C1 segment of cervical spinal cord (tissue), 14 donors: Measurements from ENCODE around the gene DICER1.

ENCODE experiments used
- DNase-seq, 14 donors: peaks; one replicate each; lab custom pipeline; 2025; lab: John Stamatoyannopoulos, UW

Gene DICER1

GRCh38 chr14:95059126-95059525 is 98.2 kb downstream of the DICER1 start:
- DNase-seq: no peak

- no peak for DNase-seq
Observed at GRCh38 chr14:95058491-95058890, 98.8 kb downstream of the DICER1 start.

- DNase-seq: no peak
Observed at GRCh38 chr14:95057851-95058250, 99.5 kb downstream of the DICER1 start.

- DNase-seq: no peak
Observed at GRCh38 chr14:95057147-95057546, 100.2 kb downstream of the DICER1 start.

GRCh38 chr14:95056476-95056875 is 100.9 kb downstream of the DICER1 start:
- DNase-seq: no peak

- no peak for DNase-seq
Observed at GRCh38 chr14:95055318-95055717, 102.0 kb downstream of the DICER1 start.

DNA sequence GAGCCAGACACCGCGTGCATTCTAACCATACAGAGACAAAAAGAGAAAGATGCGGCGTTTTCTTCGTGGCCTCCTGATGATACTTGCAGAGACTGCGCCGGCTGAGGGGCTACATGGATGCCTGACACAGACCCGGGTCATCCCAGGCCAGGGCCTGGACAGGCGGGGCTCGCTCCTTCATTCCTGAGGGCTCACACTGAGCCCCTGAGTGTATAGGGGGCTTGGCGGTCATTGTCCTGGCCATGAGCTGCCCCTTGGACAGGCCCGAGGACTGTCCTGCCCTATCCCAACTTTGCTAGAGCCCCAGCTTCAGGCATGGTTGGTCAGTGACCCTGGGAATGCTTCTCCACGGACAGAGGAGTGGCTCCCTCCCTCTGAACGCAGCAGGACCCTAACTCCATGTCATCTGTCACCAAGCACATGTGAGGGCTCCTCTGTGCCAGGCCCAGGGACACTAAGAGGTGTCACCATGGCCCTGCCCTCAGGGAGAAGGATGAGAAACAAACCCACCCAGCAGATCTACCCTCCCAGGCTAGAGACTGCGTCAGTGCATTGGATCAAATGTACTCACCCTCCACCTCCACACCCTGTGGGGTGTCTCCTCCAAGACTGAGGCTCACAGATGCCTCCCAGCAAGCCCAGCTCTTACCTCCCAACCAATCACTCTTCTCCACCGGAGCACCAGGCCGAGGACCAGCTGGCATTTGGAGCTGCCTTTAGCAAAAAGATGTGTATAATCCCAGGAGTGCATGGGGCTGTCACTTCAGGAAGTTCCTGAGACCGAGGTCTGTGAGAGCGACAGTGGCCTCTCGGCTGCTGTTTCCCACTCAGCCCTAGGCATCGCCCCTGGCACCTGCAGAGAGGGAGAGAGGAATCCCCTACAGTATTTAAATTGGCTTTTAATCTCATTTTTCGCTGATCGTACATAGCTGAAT is 102.7 kb downstream of the DICER1 start:
- no peak for DNase-seq

DNA sequence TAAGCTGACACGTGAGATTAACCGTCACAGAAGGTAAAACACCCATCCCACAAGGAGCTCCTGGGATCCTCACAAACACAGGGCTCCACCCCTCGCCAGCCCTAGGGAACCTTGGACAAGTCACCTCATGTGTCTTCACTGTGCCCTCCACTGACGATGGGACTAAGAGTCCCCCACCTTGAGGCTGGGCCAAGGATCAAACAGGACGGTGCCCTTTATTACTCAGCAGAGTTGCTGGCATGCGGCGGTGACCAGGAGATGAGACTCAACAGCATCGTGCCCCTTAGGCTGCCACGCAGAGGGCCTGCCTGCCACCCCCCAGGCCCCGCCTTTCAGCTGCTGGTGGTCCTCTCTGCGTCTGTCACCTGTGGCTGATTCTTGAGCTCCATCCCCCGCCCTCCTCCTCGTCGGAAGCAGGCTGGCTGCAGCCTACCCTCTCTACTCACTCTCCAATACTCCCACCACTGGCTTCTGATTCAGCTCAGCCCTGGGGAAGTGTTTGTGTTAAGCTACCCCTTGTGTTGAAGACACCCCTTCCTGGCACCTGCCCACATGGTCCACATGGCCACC is 105.2 kb downstream of the DICER1 start:
- no peak for DNase-seq

GRCh38 chr14:95049952-95050351 is 107.4 kb downstream of the DICER1 start:
- no peak for DNase-seq

DNA sequence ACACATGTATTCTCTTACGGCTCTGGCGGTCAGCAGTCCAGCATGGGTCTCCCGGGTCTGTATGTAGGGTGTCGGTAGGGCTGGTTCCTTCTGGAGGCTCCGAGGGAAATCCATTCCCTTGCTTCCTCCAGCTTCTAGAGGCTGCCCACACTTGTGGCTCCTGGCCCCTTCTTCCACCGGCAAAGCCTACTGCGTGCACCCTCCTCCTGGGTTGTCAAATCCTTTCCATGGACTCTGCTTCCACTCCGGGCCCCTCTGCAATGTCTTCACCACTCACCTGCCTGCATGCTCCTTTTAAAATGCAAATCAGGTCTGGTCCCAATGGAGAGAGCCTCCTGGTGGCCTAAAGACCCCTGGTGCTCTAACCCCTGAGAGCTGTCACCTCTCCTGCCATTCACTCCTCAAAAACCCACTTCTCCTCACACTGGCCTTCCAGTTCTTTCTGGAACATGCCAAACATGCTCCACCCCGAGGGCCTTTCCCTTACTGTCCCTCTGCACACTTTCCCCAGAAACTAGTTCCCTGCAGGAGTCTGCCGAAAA is 108.5 kb downstream of the DICER1 start:
- DNase-seq: no peak

- no peak for DNase-seq
Observed at GRCh38 chr14:95047754-95048153, 109.6 kb downstream of the DICER1 start.

- peak in 1 of 14 donors; percentile 75 for DNase-seq
Observed at GRCh38 chr14:95046711-95047681, 110.3 kb downstream of the DICER1 start.

GRCh38 chr14:95045836-95046430 is 111.4 kb downstream of the DICER1 start:
- DNase-seq: no peak

DNA sequence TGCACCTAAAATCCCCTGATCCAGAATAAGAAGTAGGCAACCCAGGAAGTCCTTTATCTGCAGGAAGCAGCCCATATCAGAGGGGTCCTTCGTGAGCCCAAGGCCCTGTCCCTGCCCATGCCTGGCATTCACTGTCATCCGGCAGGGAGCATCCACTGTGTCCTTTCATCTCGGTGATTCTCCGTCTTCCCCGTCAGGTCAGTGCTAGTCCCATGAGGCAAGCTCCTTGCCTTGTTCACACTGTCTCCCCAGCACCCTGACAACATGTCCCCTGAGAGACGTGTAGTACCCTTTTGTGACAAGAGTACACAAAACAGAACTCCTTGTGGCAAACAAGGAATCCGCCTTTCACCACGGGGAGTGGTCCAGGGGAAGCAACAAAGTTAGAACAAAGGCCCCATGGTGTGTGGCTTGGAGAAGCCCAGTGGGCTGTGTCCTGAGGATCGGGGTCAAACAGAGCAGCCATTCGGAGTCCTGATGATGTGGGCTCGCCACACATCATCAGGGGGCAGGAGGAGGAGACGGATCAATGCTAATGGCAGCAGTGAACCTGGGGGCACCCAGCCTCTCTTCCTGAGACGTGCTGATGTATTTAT is 112.1 kb downstream of the DICER1 start:
- no peak for DNase-seq

GRCh38 chr14:95044463-95045105 is 112.7 kb downstream of the DICER1 start:
- DNase-seq: no peak

DNA sequence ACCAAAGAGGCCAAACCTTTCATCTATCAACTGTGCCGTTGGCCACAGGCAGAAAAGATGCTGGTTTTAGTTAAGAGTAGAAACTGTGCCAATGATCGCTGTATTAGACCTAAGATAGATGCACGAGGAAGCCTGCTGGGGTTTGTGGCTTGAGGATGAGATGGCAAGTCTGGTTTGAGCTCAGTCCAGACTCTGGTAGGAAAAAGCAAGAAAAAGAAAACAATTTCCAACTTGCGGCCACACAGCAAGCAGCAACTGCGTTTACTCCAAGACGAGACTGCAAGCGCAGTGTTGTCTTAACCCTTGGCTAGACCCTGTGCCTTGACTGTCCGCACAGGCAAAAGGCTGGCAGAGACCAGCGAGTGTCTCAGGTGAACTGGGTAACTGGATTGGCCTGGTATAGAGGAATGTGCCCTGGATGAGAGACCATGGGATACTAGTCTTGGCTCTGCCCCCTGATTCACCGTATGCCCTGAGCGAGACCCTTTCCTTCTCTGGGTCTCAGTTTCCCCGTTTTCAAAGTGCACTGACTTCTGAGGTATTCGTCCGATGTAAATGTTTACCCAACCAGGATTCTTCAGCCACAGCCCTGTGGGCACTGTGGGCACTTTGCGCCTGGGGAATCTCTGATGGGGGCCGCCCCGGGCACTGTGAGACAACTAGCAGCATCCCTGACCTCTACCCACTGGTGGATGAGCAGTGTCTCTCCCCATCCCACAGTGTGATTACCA is 113.4 kb downstream of the DICER1 start:
- no peak for DNase-seq

DNA sequence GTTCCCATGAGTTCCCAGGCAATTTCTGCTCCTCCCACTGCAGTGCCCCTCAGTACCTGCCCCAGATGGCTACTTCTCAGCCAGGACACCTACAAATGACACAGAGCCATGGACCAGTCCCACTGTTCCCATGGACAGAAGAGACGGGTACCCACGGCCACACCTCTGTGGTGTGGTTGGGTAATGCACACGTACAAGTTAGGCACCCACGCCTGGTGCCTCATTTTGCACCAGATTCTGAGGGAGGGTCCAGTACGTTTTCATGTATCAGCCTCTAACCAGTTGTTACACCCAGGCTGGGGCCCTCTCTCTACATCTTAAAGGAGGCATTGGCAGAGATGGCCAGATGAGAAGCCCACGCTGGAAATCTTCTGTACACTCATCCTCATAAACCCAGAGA is 114.0 kb downstream of the DICER1 start:
- no peak for DNase-seq

DNA sequence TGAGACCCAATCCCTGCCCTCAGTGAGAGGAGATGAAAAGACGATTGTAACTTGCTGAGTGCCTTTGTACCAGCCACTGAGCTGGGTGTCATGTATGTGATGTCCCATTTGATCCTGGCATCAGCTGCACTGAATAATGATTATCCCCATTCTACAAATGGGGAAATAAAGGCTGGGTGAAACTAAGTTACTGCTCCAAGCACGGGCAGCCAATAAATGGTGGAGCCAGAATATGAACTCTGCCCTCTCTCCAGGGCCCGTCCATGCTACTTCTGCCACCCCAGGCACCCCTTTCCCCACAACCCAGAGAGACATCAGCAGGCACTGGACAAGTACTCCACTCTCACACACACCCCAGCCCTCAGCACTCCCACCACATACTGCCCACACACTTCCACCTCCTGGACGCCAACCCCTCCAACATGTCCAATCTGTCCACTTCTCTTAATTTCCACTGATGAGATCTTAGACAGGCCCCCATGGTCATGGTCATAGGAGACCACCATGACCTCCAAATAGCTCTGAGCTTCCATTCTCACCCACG is 115.8 kb downstream of the DICER1 start:
- no peak for DNase-seq

- DNase-seq: no peak
Observed at GRCh38 chr14:95040708-95041476, 116.4 kb downstream of the DICER1 start.
